ENCODE results near the gene ACVR1C. TPM values are rescaled to one million over a fixed set of nuclear protein-coding genes. Genes with fewer than 3 reads are reported as not detected.

Gene ACVR1C
- total and polyA plus RNA-seq, 2 experiments from 2014 or later = 1.3 to 3.0 TPM

GRCh38 chr2:157480182-157480961 lies 148.3 kb downstream of the ACVR1C start:
- no peak for DNase-seq (ENCODE audit: low spot score)
- Histone ChIP-seq H3K4me1 (ENCODE audit: insufficient read depth) (no peaks in the 10 kb centered on the region), H3K27me3 (no peaks in the 10 kb centered on the region), H3K27ac (no peak overlapping the region), H3K4me2 (no peak overlapping the region), H3K79me2 (no peaks in the 10 kb centered on the region), H3K9me3 (ENCODE audit: low read depth) (no peaks in the 10 kb centered on the region), H3K9me2 (replicated peaks; ENCODE audit: insufficient read depth) (no peaks in the 10 kb centered on the region), H4K20me1 (ENCODE audit: insufficient read depth, poor library complexity, severe bottlenecking) (no peaks in the 10 kb centered on the region), H2AFZ (no peak overlapping the region), H3K36me3 (replicated peaks; ENCODE audit: insufficient read depth, low read depth) (no peaks in the 10 kb centered on the region), H3K4me3 (no peak overlapping the region)
- TF ChIP-seq, protein P1, sequence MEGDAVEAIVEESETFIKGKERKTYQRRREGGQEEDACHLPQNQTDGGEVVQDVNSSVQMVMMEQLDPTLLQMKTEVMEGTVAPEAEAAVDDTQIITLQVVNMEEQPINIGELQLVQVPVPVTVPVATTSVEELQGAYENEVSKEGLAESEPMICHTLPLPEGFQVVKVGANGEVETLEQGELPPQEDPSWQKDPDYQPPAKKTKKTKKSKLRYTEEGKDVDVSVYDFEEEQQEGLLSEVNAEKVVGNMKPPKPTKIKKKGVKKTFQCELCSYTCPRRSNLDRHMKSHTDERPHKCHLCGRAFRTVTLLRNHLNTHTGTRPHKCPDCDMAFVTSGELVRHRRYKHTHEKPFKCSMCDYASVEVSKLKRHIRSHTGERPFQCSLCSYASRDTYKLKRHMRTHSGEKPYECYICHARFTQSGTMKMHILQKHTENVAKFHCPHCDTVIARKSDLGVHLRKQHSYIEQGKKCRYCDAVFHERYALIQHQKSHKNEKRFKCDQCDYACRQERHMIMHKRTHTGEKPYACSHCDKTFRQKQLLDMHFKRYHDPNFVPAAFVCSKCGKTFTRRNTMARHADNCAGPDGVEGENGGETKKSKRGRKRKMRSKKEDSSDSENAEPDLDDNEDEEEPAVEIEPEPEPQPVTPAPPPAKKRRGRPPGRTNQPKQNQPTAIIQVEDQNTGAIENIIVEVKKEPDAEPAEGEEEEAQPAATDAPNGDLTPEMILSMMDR (IDR thresholded peaks at IDR 0.05; ENCODE audit: poor library complexity) = no peak
- no peak for TF ChIP-seq EZH2 (IDR thresholded peaks at IDR 0.05; ENCODE audit: borderline replicate concordance)
- no peak for TF ChIP-seq EZH2phosphoT487 (IDR thresholded peaks at IDR 0.05; ENCODE audit: low read depth, severe bottlenecking, unreplicated experiment)
- WGBS (ENCODE audit: low lambda C conversion rate, missing lambda C conversion rate) = 78% methylated on average over 3 of the region's 3 CpGs

DNA sequence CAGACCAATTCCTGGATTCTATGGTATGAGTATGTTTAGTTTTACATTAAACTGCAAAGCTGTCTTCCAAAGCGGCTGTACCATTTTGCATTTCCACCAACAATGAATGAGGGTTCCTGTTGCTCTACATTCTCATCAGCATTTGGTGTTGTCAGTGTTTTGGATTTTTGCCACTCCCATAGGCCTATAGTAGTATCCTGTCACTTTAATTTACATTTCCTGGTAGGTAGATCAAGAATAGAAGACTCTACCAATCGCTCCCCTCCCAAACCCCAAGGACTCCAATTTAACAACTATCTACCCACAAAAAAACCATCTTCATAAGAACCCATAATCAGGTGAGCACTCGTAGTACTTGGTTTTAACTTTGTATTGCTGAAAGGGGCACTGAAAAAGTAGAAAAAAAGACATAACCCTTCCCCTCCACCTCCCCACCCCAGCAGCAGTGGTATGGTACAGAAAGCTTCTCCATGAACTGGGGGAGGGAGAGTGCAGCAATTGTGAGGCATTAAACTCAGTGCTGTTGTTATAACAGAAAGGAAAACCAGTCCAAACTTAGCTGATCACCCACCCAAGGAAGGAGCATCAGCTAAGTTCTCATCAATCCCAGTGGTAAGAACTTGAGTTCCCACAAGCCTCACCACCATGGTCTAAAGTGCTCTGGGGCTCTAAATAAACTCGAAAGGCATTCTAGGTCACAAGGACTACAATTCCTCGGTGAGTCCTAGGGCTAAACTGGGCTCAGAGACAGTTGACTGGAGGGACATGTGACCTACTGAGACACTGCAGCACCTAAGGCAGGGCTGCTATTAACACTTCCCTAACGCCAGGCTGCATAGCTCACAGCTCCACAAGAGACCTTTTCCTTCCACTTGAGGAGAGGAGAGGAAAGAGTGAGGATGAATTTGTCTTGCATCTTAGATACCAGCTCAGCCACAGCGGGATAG lies 149.3 kb downstream of the ACVR1C start:
- Histone ChIP-seq H3K9me2 (replicated peaks; ENCODE audit: insufficient read depth) (no peaks in the 10 kb centered on the region), H3K4me1 (ENCODE audit: insufficient read depth) (no peaks in the 10 kb centered on the region), H3K4me2 (no peak overlapping the region), H3K36me3 (replicated peaks; ENCODE audit: insufficient read depth, low read depth) (no peaks in the 10 kb centered on the region), H4K20me1 (ENCODE audit: insufficient read depth, poor library complexity, severe bottlenecking) (no peaks in the 10 kb centered on the region), H2AFZ (no peak overlapping the region), H3K27me3 (no peaks in the 10 kb centered on the region), H3K79me2 (no peaks in the 10 kb centered on the region), H3K27ac (no peak overlapping the region), H3K9me3 (ENCODE audit: low read depth) (no peaks in the 10 kb centered on the region), H3K4me3 (no peak overlapping the region)
- 81% methylated on average over 7 of the region's 7 CpGs for WGBS (ENCODE audit: low lambda C conversion rate, missing lambda C conversion rate)
- DNase-seq (ENCODE audit: low spot score) = no peak
- TF ChIP-seq, protein P1 (IDR thresholded peaks at IDR 0.05; ENCODE audit: poor library complexity) = no peak
- TF ChIP-seq EZH2 (IDR thresholded peaks at IDR 0.05; ENCODE audit: borderline replicate concordance) (no peak), EZH2phosphoT487 (IDR thresholded peaks at IDR 0.05; ENCODE audit: low read depth, severe bottlenecking, unreplicated experiment) (no peak)

GRCh38 chr2:157477919-157478318 lies 150.7 kb downstream of the ACVR1C start:
- Histone ChIP-seq H3K27me3 (no peaks in the 10 kb centered on the region), H3K9me3 (ENCODE audit: low read depth) (no peaks in the 10 kb centered on the region), H4K20me1 (ENCODE audit: insufficient read depth, poor library complexity, severe bottlenecking) (no peaks in the 10 kb centered on the region), H3K4me3 (no peak overlapping the region), H3K4me1 (ENCODE audit: insufficient read depth) (no peaks in the 10 kb centered on the region), H3K79me2 (no peaks in the 10 kb centered on the region), H3K9me2 (replicated peaks; ENCODE audit: insufficient read depth) (no peaks in the 10 kb centered on the region), H3K27ac (no peak overlapping the region), H2AFZ (no peak overlapping the region), H3K4me2 (no peak overlapping the region), H3K36me3 (replicated peaks; ENCODE audit: insufficient read depth, low read depth) (no peaks in the 10 kb centered on the region)
- no peak for DNase-seq (ENCODE audit: low spot score)
- TF ChIP-seq, protein P1 (IDR thresholded peaks at IDR 0.05; ENCODE audit: poor library complexity) = no peak
- TF ChIP-seq EZH2phosphoT487 (IDR thresholded peaks at IDR 0.05; ENCODE audit: low read depth, severe bottlenecking, unreplicated experiment) (no peak), EZH2 (IDR thresholded peaks at IDR 0.05; ENCODE audit: borderline replicate concordance) (no peak)

Measured in hepatocyte (in vitro differentiated cells).